Activated T-cell treated with anti-CD3 and anti-CD28 coated beads, Interleukin-2, amount 50 U/mL, for 24 hours (primary cell): ENCODE data around the gene RNU6-1.

Experiments used
- DNase-seq: peaks from one replicate; pipeline ENCODE4 v3.0.0-alpha.2; 2020
- H3K27ac Mint-ChIP-seq: 2 replicates; pipeline ENCODE4 v1.8.0; 2020; ENCODE audit warnings: mild to moderate bottlenecking, mixed read lengths
- H3K27me3 Mint-ChIP-seq: 2 replicates; pipeline ENCODE4 v1.8.0; 2020; ENCODE audit warnings: mixed read lengths
- H3K36me3 Mint-ChIP-seq: 2 replicates; pipeline ENCODE4 v1.8.0; 2020; ENCODE audit warnings: low read depth, mixed read lengths
- H3K4me1 Mint-ChIP-seq: 2 replicates; pipeline ENCODE4 v1.8.0; 2020; ENCODE audit warnings: low read depth, mixed read lengths
- H3K4me3 Mint-ChIP-seq: 2 replicates; pipeline ENCODE4 v1.8.0; 2020; ENCODE audit warnings: mild to moderate bottlenecking, moderate library complexity, mixed read lengths
- H3K9me3 Mint-ChIP-seq: 2 replicates; pipeline ENCODE4 v1.8.0; 2020; ENCODE audit warnings: mixed read lengths

Gene RNU6-1

GRCh38 chr15:67839929-67840748, at the start of gene RNU6-1:
TSS of gene RNU6-1 (minus strand) at chr15:67840045.
- Mint-ChIP-seq H3K4me1 (peaks cover 41% of the 10 kb centered on the region), H3K27ac (peak within 1 kb of the TSS; percentile 98), H3K27me3 (peaks cover 19% of the 10 kb centered on the region), H3K36me3 (no peaks in the 10 kb centered on the region), H3K4me3 (peak within 1 kb of the TSS; percentile 83), H3K9me3 (no peaks in the 10 kb centered on the region)
- peak; percentile 96 for DNase-seq

- Mint-ChIP-seq H3K27me3 (peaks cover 34% of the 10 kb centered on the region), H3K36me3 (no peaks in the 10 kb centered on the region), H3K9me3 (peaks cover 7% of the 10 kb centered on the region), H3K27ac (no peak overlapping the region), H3K4me3 (no peak overlapping the region), H3K4me1 (peaks cover 15% of the 10 kb centered on the region)
- DNase-seq, result no peak
These were observed 47.9 kb upstream of the RNU6-1 start for GRCh38 chr15:67887776-67888175.

- Mint-ChIP-seq H3K4me3 (no peak overlapping the region), H3K27me3 (peaks cover 29% of the 10 kb centered on the region), H3K36me3 (no peaks in the 10 kb centered on the region), H3K4me1 (peaks cover 21% of the 10 kb centered on the region), H3K27ac (no peak overlapping the region), H3K9me3 (peaks cover 7% of the 10 kb centered on the region)
- no peak for DNase-seq
These were observed 46.0 kb upstream of the RNU6-1 start for GRCh38 chr15:67885861-67886260.

GRCh38 chr15:67885175-67885523, 45.3 kb upstream of the RNU6-1 start:
- Mint-ChIP-seq H3K9me3 (peaks cover 6% of the 10 kb centered on the region), H3K36me3 (no peaks in the 10 kb centered on the region), H3K4me3 (peak overlapping the region; percentile 71), H3K27ac (no peak overlapping the region), H3K4me1 (peaks cover 21% of the 10 kb centered on the region), H3K27me3 (peaks cover 29% of the 10 kb centered on the region)
- DNase-seq, result no peak

GRCh38 chr15:67884514-67885174, 44.8 kb upstream of the RNU6-1 start:
- H3K9me3 Mint-ChIP-seq, result peaks cover 1% of the 10 kb centered on the region
- H3K27me3 Mint-ChIP-seq, result peaks cover 25% of the 10 kb centered on the region
- H3K36me3 Mint-ChIP-seq, result no peaks in the 10 kb centered on the region
- peak overlapping the region; percentile 10 for H3K27ac Mint-ChIP-seq
- DNase-seq, result peak; percentile 70
- peak overlapping the region; percentile 71 for H3K4me3 Mint-ChIP-seq
- peaks cover 19% of the 10 kb centered on the region for H3K4me1 Mint-ChIP-seq

GRCh38 chr15:67884009-67884408, 44.2 kb upstream of the RNU6-1 start:
- DNase-seq, result no peak
- H3K4me3 Mint-ChIP-seq, result peak overlapping the region; percentile 71
- H3K9me3 Mint-ChIP-seq, result no peaks in the 10 kb centered on the region
- no peak overlapping the region for H3K27ac Mint-ChIP-seq
- H3K36me3 Mint-ChIP-seq, result no peaks in the 10 kb centered on the region
- H3K4me1 Mint-ChIP-seq, result peaks cover 16% of the 10 kb centered on the region
- H3K27me3 Mint-ChIP-seq, result peaks cover 29% of the 10 kb centered on the region

- H3K27me3 Mint-ChIP-seq, result peaks cover 25% of the 10 kb centered on the region
These were observed 43.5 kb upstream of the RNU6-1 start for GRCh38 chr15:67883234-67883773.

GRCh38 chr15:67882487-67883233, 42.8 kb upstream of the RNU6-1 start:
- H3K36me3 Mint-ChIP-seq, result no peaks in the 10 kb centered on the region
- peaks cover 22% of the 10 kb centered on the region for H3K27me3 Mint-ChIP-seq
- DNase-seq, result no peak
- peaks cover 16% of the 10 kb centered on the region for H3K4me1 Mint-ChIP-seq
- no peaks in the 10 kb centered on the region for H3K9me3 Mint-ChIP-seq
- no peak overlapping the region for H3K4me3 Mint-ChIP-seq
- H3K27ac Mint-ChIP-seq, result no peak overlapping the region

More at GRCh38 chr15:67883234-67883773, 43.5 kb upstream of the RNU6-1 start:
- Mint-ChIP-seq H3K4me3 (no peak overlapping the region), H3K27ac (no peak overlapping the region), H3K9me3 (no peaks in the 10 kb centered on the region), H3K4me1 (peaks cover 16% of the 10 kb centered on the region), H3K36me3 (no peaks in the 10 kb centered on the region)
- no peak for DNase-seq

- DNase-seq, result no peak
- peaks cover 18% of the 10 kb centered on the region for H3K27me3 Mint-ChIP-seq
- H3K4me1 Mint-ChIP-seq, result peaks cover 16% of the 10 kb centered on the region
- H3K27ac Mint-ChIP-seq, result no peak overlapping the region
- no peaks in the 10 kb centered on the region for H3K36me3 Mint-ChIP-seq
- H3K4me3 Mint-ChIP-seq, result no peak overlapping the region
- H3K9me3 Mint-ChIP-seq, result no peaks in the 10 kb centered on the region
These were observed 40.9 kb upstream of the RNU6-1 start for GRCh38 chr15:67880651-67881182.

GRCh38 chr15:67879440-67880129, 39.7 kb upstream of the RNU6-1 start:
- Mint-ChIP-seq H3K4me1 (peaks cover 9% of the 10 kb centered on the region), H3K36me3 (no peaks in the 10 kb centered on the region), H3K27me3 (peaks cover 8% of the 10 kb centered on the region), H3K9me3 (no peaks in the 10 kb centered on the region), H3K4me3 (no peak overlapping the region), H3K27ac (no peak overlapping the region)
- DNase-seq, result no peak

GRCh38 chr15:67878712-67879206, 38.9 kb upstream of the RNU6-1 start:
- no peaks in the 10 kb centered on the region for H3K36me3 Mint-ChIP-seq
- no peak overlapping the region for H3K4me3 Mint-ChIP-seq
- no peak for DNase-seq
- H3K27me3 Mint-ChIP-seq, result peaks cover 11% of the 10 kb centered on the region
- H3K9me3 Mint-ChIP-seq, result peaks cover 2% of the 10 kb centered on the region
- peaks cover 9% of the 10 kb centered on the region for H3K4me1 Mint-ChIP-seq
- no peak overlapping the region for H3K27ac Mint-ChIP-seq

GRCh38 chr15:67873777-67874176, 33.9 kb upstream of the RNU6-1 start:
- Mint-ChIP-seq H3K9me3 (peaks cover 15% of the 10 kb centered on the region), H3K27me3 (peaks cover 19% of the 10 kb centered on the region), H3K27ac (no peak overlapping the region), H3K4me1 (peaks cover 4% of the 10 kb centered on the region), H3K36me3 (no peaks in the 10 kb centered on the region), H3K4me3 (no peak overlapping the region)
- no peak for DNase-seq

- Mint-ChIP-seq H3K27me3 (peaks cover 15% of the 10 kb centered on the region), H3K4me3 (no peak overlapping the region), H3K27ac (no peak overlapping the region), H3K4me1 (peaks cover 4% of the 10 kb centered on the region), H3K36me3 (no peaks in the 10 kb centered on the region), H3K9me3 (peaks cover 15% of the 10 kb centered on the region)
- DNase-seq, result no peak
These were observed 31.1 kb upstream of the RNU6-1 start for GRCh38 chr15:67870868-67871408.
